ENCODE measurements around the gene CCDC192.
A peak's percentile ranks its signal among the peaks of the same experiment; 100 is the strongest.
"Not testable (repeated sequence)": the region's sequence is repeated elsewhere in the genome, so short reads cannot be mapped to it uniquely, and the experiment has no call there.

The CCDC192 gene

GRCh38 chr5:127725673-127726072 lies 22.5 kb downstream of the CCDC192 start:
- no peak for TF ChIP-seq ZFX (IDR thresholded peaks at IDR 0.05)
- TF ChIP-seq, protein P1, sequence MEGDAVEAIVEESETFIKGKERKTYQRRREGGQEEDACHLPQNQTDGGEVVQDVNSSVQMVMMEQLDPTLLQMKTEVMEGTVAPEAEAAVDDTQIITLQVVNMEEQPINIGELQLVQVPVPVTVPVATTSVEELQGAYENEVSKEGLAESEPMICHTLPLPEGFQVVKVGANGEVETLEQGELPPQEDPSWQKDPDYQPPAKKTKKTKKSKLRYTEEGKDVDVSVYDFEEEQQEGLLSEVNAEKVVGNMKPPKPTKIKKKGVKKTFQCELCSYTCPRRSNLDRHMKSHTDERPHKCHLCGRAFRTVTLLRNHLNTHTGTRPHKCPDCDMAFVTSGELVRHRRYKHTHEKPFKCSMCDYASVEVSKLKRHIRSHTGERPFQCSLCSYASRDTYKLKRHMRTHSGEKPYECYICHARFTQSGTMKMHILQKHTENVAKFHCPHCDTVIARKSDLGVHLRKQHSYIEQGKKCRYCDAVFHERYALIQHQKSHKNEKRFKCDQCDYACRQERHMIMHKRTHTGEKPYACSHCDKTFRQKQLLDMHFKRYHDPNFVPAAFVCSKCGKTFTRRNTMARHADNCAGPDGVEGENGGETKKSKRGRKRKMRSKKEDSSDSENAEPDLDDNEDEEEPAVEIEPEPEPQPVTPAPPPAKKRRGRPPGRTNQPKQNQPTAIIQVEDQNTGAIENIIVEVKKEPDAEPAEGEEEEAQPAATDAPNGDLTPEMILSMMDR (conservative IDR thresholded peaks at IDR 0.05) = no peak; the same call in none of the 2 replicates
- H3K27ac ChIP-seq = no peak overlapping the region

DNA sequence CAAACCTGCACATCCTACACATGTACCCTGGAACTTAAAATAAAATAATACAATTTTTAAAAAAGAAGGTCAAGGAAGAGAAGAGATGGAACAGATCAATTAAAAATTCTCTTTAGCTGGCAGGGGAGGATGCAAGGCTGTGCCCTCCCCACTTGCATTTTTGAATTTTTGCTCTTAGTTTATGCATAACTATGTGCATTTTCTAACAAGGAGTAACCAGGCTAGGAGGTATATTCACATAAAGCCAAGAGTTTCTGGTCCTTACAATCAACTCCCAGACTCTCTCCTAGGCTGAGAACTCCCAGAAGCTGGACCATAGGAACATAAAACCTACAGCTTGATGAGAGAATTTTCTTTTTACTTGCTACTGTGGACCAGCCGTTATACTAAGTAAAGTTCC lies 29.8 kb downstream of the CCDC192 start:
- no peak overlapping the region for H3K27ac ChIP-seq
- TF ChIP-seq, protein P1 (conservative IDR thresholded peaks at IDR 0.05) = no peak
- TF ChIP-seq ZFX (IDR thresholded peaks at IDR 0.05) = no peak

- H3K27ac ChIP-seq = not testable (repeated sequence)
These were observed 36.2 kb downstream of the CCDC192 start for GRCh38 chr5:127739348-127739747.

GRCh38 chr5:127739807-127740384 lies 36.7 kb downstream of the CCDC192 start:
- no peak for TF ChIP-seq ZFX (IDR thresholded peaks at IDR 0.05)
- TF ChIP-seq, protein P1 (conservative IDR thresholded peaks at IDR 0.05) = no peak
- H3K27ac ChIP-seq = no peak overlapping the region

GRCh38 chr5:127741412-127741811 lies 38.2 kb downstream of the CCDC192 start:
- H3K27ac ChIP-seq = no peak overlapping the region
- no peak for TF ChIP-seq ZFX (IDR thresholded peaks at IDR 0.05)
- TF ChIP-seq, protein P1 (conservative IDR thresholded peaks at IDR 0.05) = no peak

GRCh38 chr5:127744241-127744640 lies 41.0 kb downstream of the CCDC192 start:
- TF ChIP-seq ZFX (IDR thresholded peaks at IDR 0.05) = no peak
- TF ChIP-seq, protein P1 (conservative IDR thresholded peaks at IDR 0.05) = no peak
- H3K27ac ChIP-seq = no peak overlapping the region

GRCh38 chr5:127746756-127747155 lies 43.6 kb downstream of the CCDC192 start:
- no peak overlapping the region for H3K27ac ChIP-seq
- TF ChIP-seq, protein P1 (conservative IDR thresholded peaks at IDR 0.05) = peak; percentile 73
- no peak for TF ChIP-seq ZFX (IDR thresholded peaks at IDR 0.05)

GRCh38 chr5:127752503-127753265 lies 49.5 kb downstream of the CCDC192 start:
- H3K27ac ChIP-seq = not testable (repeated sequence)
